Measurements from ENCODE around the gene C14orf132. TPM values are rescaled to one million over a fixed set of nuclear protein-coding genes. Genes with fewer than 3 reads are reported as not detected.

The C14orf132 gene
- total RNA-seq, 3 donors from 2014 or later, result 0.38 to 0.61 (median 0.43) TPM

GRCh38 chr14:96051642-96052540 is 12.7 kb downstream of the C14orf132 start:
- H3K9me3 Mint-ChIP-seq, result no peaks in the 10 kb centered on the region
- DNase-seq, result no peak

GRCh38 chr14:96052541-96053247 is 13.5 kb downstream of the C14orf132 start:
- H3K36me3 Mint-ChIP-seq (ENCODE audit: insufficient read depth), result no peaks in the 10 kb centered on the region
- no peaks in the 10 kb centered on the region for H3K4me1 Mint-ChIP-seq (ENCODE audit: low read depth)
- H3K4me3 Mint-ChIP-seq, result no peak overlapping the region
- H3K27me3 Mint-ChIP-seq (ENCODE audit: low read depth), result peaks cover 3% of the 10 kb centered on the region
- H3K9me3 Mint-ChIP-seq, result no peaks in the 10 kb centered on the region
- DNase-seq, result no peak
- no peak for ATAC-seq

More at GRCh38 chr14:96051642-96052540, 12.7 kb downstream of the C14orf132 start:
- peaks cover 3% of the 10 kb centered on the region for H3K27me3 Mint-ChIP-seq (ENCODE audit: low read depth)
- ATAC-seq, result no peak
- H3K4me3 Mint-ChIP-seq, result no peak overlapping the region
- H3K36me3 Mint-ChIP-seq (ENCODE audit: insufficient read depth), result no peaks in the 10 kb centered on the region
- H3K4me1 Mint-ChIP-seq (ENCODE audit: low read depth), result no peaks in the 10 kb centered on the region

GRCh38 chr14:96053248-96053599 is 14.1 kb downstream of the C14orf132 start:
- Mint-ChIP-seq H3K4me1 (ENCODE audit: low read depth) (no peaks in the 10 kb centered on the region), H3K36me3 (ENCODE audit: insufficient read depth) (no peaks in the 10 kb centered on the region), H3K9me3 (no peaks in the 10 kb centered on the region), H3K27me3 (ENCODE audit: low read depth) (peaks cover 4% of the 10 kb centered on the region), H3K4me3 (no peak overlapping the region)
- ATAC-seq (no peak), DNase-seq (no peak)

GRCh38 chr14:96053600-96054381 is 14.6 kb downstream of the C14orf132 start:
- Mint-ChIP-seq H3K36me3 (ENCODE audit: insufficient read depth) (no peaks in the 10 kb centered on the region), H3K4me1 (ENCODE audit: low read depth) (no peaks in the 10 kb centered on the region), H3K27me3 (ENCODE audit: low read depth) (peaks cover 7% of the 10 kb centered on the region), H3K9me3 (no peaks in the 10 kb centered on the region), H3K4me3 (no peak overlapping the region)
- DNase-seq (no peak), ATAC-seq (no peak)

- H3K36me3 Mint-ChIP-seq (ENCODE audit: insufficient read depth), result no peaks in the 10 kb centered on the region
- DNase-seq (no peak), ATAC-seq (no peak)
- no peaks in the 10 kb centered on the region for H3K4me1 Mint-ChIP-seq (ENCODE audit: low read depth)
- peaks cover 7% of the 10 kb centered on the region for H3K27me3 Mint-ChIP-seq (ENCODE audit: low read depth)
- no peak overlapping the region for H3K4me3 Mint-ChIP-seq
- no peaks in the 10 kb centered on the region for H3K9me3 Mint-ChIP-seq
Observed at GRCh38 chr14:96054661-96055060, 15.5 kb downstream of the C14orf132 start.

GRCh38 chr14:96055065-96055752 is 16.0 kb downstream of the C14orf132 start:
- DNase-seq, result no peak
- no peak for ATAC-seq
- H3K36me3 Mint-ChIP-seq (ENCODE audit: insufficient read depth), result no peaks in the 10 kb centered on the region
- peaks cover 7% of the 10 kb centered on the region for H3K27me3 Mint-ChIP-seq (ENCODE audit: low read depth)
- no peaks in the 10 kb centered on the region for H3K4me1 Mint-ChIP-seq (ENCODE audit: low read depth)
- H3K9me3 Mint-ChIP-seq, result no peaks in the 10 kb centered on the region
- no peak overlapping the region for H3K4me3 Mint-ChIP-seq

GRCh38 chr14:96055753-96056508 is 16.8 kb downstream of the C14orf132 start:
- H3K27me3 Mint-ChIP-seq (ENCODE audit: low read depth), result peaks cover 12% of the 10 kb centered on the region
- no peaks in the 10 kb centered on the region for H3K4me1 Mint-ChIP-seq (ENCODE audit: low read depth)
- H3K9me3 Mint-ChIP-seq, result no peaks in the 10 kb centered on the region
- no peak for DNase-seq
- no peaks in the 10 kb centered on the region for H3K36me3 Mint-ChIP-seq (ENCODE audit: insufficient read depth)
- ATAC-seq, result no peak
- H3K4me3 Mint-ChIP-seq, result no peak overlapping the region

- DNase-seq (no peak), ATAC-seq (no peak)
- Mint-ChIP-seq H3K4me3 (no peak overlapping the region), H3K27me3 (ENCODE audit: low read depth) (peaks cover 13% of the 10 kb centered on the region), H3K9me3 (no peaks in the 10 kb centered on the region), H3K36me3 (ENCODE audit: insufficient read depth) (no peaks in the 10 kb centered on the region), H3K4me1 (ENCODE audit: low read depth) (no peaks in the 10 kb centered on the region)
Observed at GRCh38 chr14:96056509-96057422, 17.6 kb downstream of the C14orf132 start.

- no peaks in the 10 kb centered on the region for H3K36me3 Mint-ChIP-seq (ENCODE audit: insufficient read depth)
- H3K4me1 Mint-ChIP-seq (ENCODE audit: low read depth), result no peaks in the 10 kb centered on the region
- no peak for DNase-seq
- no peaks in the 10 kb centered on the region for H3K9me3 Mint-ChIP-seq
- H3K27me3 Mint-ChIP-seq (ENCODE audit: low read depth), result peaks cover 15% of the 10 kb centered on the region
- no peak for ATAC-seq
- H3K4me3 Mint-ChIP-seq, result no peak overlapping the region
Observed at GRCh38 chr14:96057738-96058137, 18.6 kb downstream of the C14orf132 start.

GRCh38 chr14:96058576-96059200 is 19.5 kb downstream of the C14orf132 start:
- DNase-seq, result no peak
- no peak for ATAC-seq
- Mint-ChIP-seq H3K27me3 (ENCODE audit: low read depth) (peaks cover 15% of the 10 kb centered on the region), H3K4me1 (ENCODE audit: low read depth) (no peaks in the 10 kb centered on the region), H3K36me3 (ENCODE audit: insufficient read depth) (no peaks in the 10 kb centered on the region), H3K4me3 (no peak overlapping the region), H3K9me3 (no peaks in the 10 kb centered on the region)

GRCh38 chr14:96059519-96060135 is 20.5 kb downstream of the C14orf132 start:
- H3K27me3 Mint-ChIP-seq (ENCODE audit: low read depth), result peaks cover 17% of the 10 kb centered on the region
- no peak overlapping the region for H3K4me3 Mint-ChIP-seq
- no peaks in the 10 kb centered on the region for H3K9me3 Mint-ChIP-seq
- no peaks in the 10 kb centered on the region for H3K36me3 Mint-ChIP-seq (ENCODE audit: insufficient read depth)
- DNase-seq, result no peak
- no peaks in the 10 kb centered on the region for H3K4me1 Mint-ChIP-seq (ENCODE audit: low read depth)
- ATAC-seq, result no peak
